Anterior cingulate cortex (tissue), 58 donors: Measurements from ENCODE around the gene STK11IP.

ENCODE experiments used
- DNase-seq, 58 donors: peaks; one replicate each; lab custom pipeline; 2025; lab: John Stamatoyannopoulos, UW

STK11IP gene, protein sequence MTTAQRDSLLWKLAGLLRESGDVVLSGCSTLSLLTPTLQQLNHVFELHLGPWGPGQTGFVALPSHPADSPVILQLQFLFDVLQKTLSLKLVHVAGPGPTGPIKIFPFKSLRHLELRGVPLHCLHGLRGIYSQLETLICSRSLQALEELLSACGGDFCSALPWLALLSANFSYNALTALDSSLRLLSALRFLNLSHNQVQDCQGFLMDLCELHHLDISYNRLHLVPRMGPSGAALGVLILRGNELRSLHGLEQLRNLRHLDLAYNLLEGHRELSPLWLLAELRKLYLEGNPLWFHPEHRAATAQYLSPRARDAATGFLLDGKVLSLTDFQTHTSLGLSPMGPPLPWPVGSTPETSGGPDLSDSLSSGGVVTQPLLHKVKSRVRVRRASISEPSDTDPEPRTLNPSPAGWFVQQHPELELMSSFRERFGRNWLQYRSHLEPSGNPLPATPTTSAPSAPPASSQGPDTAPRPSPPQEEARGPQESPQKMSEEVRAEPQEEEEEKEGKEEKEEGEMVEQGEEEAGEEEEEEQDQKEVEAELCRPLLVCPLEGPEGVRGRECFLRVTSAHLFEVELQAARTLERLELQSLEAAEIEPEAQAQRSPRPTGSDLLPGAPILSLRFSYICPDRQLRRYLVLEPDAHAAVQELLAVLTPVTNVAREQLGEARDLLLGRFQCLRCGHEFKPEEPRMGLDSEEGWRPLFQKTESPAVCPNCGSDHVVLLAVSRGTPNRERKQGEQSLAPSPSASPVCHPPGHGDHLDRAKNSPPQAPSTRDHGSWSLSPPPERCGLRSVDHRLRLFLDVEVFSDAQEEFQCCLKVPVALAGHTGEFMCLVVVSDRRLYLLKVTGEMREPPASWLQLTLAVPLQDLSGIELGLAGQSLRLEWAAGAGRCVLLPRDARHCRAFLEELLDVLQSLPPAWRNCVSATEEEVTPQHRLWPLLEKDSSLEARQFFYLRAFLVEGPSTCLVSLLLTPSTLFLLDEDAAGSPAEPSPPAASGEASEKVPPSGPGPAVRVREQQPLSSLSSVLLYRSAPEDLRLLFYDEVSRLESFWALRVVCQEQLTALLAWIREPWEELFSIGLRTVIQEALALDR

DNA sequence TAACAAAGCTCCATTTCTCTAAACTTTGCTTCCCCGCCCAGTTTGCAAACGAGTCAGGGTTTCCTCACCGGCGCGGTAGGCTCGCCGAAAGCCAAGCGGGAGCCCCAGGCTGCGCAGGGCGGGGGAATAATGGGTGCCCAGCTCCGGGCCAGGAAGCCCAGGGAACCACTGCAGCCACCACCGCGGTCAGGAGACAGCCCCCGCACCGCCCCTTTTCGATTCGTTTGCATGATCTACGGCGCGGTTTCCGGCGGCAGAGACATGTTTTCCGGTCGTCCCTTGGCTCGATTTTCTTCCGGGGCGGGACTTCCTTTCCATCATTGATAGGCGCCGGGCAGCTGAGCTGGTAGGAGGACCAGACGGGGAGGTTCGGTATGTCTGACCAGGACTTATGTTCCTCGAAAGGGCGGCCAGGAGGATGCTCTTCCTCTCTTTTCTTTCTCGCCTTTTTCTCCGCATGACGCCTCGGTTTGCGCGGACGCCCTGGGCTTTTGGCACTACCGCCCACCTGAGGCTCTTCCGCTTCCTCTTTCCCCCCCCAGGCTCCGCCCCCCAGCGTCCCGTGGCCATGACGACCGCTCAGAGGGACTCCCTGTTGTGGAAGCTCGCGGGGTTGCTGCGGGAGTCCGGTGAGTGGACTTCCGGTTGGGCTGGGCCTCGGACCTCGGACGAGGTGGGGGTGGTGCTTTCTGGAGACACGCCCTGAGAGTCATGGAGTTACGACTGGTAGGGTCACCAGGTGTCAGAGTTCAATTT, at the start of gene STK11IP:
Gene STK11IP, plus strand, starts transcription at position 306 of the 756 bp plus-strand sequence. Its CDS starts 263 bp downstream, at position 569.
- peak; percentile 70 to 98 (median 94) for DNase-seq

DNA sequence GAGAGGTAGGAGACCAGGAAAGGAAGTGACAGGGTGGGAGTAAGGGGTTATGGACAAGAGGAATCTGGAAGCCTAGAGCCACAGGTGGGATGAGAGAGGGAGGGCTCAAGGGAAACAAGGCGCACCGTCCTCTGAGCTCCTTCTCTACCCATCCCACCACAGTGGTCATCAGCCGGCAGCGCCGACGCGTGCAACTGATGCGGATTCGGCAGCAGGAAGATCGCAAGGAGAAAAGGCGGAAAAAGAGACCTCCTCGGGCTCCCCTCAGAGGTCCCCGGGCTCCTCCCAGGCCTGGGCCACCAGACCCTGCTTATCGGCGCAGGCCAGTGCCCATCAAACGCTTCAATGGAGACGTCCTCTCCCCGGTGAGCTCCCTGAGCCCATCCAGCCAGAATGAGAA, 48.7 kb upstream of the STK11IP start:
- no peak for DNase-seq

DNA sequence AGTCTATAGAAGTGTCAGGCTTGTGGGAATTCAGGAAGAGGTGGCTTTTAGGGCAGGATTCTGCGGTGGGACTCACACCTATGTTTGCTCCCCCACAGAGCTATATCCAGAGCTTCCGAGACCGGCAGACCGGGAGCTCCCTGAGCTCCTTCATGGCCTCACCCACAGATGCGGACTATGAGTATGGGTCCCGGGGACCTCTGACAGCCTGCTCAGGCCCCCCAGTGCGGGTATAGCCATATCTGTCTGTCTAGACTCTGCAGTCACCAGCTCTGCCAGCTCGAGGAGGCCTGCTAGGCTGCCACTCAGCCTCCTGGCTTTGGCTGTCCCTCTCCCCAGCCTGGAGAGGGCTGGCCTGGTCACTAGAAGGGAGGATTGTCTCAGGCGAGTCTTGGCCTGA, 48.0 kb upstream of the STK11IP start:
- DNase-seq = no peak

DNA sequence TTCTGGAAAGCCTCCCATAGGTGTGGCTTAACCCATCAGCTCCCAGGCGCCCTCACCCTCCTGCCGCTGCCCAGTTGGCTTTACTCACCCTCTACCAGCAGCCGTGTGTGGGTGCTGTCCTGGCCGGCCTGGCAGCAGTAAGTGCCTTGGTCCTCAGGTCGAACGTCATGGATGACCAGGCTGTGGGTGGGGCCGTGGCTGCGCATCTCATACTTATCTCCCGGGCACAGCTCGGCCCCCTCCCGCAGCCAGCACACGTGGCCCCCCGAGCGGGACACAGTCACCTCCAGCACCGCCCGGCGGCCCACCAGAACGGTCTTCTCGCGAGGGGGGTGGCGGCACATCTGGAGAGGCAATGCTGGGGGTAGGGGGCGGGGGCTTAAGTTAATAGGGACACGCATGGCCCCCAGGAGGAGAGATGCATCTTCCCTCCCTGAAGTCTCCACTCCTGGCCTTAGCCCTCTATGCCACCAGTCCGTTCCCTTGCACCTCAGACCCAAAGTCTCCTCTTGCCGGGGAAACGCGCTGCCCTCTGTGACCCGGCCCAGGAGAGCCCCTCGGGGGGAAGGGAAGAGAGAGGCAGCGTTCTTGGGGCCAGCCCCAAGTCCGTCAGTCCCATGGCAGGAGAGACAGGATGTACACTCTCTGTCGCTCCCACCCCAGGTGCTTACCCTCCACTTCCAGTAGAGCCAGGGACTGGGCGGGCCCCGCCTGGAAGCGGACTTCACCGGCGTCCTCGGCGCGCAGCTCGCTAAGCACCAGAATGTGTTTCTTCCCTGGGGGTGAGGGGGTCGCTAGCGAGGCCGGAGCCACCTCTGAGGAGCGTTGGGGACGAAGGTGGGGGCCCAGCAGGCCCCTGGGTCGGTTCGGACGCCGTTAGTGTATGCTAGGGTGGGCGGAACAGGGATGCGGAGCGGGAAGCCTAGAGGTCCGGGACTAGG, 45.9 kb upstream of the STK11IP start:
- peak in 25 of 58 donors; percentile 10 to 76 (median 32) for DNase-seq

DNA sequence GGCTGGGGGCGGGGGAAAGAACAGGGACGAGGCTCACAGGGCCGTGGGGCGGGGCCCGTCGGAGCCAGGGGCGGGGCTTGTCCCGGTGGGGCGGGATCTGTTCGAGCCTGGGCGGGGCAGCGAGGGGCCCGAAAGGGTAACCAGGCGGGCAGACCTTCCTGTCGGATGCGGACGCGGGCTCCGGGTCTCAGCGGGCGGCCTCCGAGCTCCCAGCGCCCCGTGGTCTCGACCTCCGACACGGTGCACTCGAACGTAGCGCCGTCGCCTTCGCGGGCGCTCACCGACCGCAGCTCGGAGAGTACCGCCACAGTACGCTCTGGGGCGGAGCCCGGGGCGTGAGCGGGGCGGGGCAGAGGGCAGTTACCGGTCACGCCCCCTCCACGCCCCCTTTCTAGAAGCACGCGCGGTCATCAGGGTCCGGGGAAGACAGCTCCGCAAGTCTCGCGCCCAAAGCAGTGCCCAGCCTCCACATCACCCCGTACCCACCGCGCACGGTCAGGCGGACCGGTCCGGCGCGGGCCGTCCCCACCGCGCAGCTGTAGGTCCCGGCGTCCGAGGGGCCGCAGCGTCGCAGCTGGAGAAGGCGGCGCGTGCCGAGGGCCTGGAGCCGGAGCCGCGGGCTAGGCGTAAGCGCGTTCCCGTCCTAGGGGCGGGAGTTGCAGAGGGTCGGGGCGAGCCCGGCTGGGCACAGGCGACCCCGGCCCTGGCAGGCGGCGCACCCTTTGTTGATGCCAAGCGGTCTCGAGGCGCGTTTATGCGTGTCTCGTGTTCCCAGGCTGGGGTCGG, 45.1 kb upstream of the STK11IP start:
- peak; percentile 41 to 94 (median 82) for DNase-seq

DNA sequence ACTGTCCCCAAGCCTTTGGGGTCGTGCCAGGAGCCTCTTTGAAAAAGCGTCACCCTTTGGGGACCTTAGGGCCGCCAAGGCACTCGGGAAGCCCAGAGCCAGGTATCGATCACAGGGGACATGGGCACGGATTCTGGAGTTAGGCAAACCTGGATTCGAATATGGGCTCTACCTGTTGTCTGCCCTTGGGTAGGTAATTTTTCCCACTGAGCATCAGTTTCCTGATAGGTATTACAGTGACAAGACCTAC, 44.6 kb upstream of the STK11IP start:
- peak in 2 of 58 donors; percentile 34 to 53 for DNase-seq

DNA sequence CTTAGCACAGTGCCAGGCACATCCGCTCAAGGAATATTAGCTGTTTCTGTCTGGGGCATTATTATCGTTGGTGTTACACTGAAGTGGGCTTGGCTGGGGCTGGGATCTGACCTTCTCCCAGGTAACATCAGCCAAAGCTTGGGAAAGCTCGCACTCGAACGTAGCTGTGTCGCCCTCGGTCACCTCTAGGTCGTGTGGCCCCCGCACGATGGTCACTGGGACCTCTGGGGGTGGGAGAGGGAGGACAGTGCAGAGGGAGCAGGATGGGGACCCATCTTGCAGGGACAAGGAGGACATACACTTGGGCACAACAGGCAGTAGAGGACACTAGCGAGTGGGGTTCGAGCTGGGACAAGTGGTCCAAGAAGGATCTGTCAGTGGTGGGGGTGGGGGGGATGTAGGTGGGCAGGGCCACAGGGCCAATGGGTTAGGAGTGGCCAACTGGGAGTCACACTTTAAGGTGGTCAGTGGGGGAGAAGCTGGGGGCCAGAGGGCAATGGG, 44.1 kb upstream of the STK11IP start:
- DNase-seq = no peak

DNA sequence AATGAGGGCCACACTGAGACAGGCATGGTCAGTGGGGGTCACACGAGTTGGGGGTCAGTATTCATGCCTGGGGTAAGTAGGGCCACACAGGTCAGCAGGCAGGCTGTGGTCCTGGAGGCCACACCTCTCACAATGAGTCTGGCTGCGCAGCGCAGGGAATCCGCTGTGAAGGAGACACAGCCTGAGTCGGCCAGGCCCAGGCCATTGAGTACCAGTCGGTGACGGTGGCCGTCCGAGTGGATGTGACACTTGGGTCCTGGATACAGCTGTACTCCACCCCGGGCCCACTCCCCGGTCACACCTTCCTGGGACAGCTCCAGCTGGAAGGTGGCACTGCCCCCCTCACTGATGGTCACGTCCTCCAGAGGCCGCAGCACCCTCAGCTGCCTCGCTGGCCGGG, 43.3 kb upstream of the STK11IP start:
- no peak for DNase-seq

DNA sequence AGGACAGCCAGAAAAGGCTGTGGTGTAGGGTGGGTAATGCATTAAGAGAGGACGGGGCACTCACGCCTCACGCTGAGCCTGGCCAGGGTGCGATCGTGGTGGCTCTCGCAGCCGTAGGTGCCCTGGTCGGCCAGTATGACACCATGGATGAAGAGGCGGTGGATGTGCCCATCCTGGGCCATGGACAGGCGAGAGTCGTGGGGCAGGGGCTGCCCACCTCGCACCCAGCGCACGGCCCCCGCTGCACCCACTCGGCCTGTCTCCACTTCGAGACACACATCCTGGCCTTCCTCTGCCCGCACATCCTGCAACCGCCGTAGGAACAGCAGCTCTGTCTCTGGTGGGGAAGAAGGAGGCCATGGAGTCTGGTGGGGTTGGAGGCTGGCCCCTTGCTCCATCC, 41.7 kb upstream of the STK11IP start:
- DNase-seq = no peak

DNA sequence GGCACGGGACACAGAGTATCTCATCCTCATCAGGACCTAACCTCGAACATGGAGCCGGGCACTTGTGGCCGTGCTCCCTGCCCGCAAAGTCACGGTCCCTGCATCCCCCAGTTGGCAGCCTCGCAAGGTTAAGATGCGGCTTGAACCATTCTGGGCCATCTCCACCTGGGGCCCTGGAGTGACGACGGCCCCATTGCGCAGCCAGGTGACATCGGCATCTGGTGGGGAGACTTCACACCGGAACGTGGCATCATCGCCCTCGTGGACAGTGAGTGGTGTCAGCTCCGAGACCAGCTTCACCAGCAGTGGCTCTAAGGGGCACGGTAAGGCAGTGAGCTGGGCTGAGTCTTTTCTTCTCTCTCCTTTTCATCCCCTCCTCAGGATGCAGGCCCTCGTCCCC, 41.2 kb upstream of the STK11IP start:
- DNase-seq = no peak

DNA sequence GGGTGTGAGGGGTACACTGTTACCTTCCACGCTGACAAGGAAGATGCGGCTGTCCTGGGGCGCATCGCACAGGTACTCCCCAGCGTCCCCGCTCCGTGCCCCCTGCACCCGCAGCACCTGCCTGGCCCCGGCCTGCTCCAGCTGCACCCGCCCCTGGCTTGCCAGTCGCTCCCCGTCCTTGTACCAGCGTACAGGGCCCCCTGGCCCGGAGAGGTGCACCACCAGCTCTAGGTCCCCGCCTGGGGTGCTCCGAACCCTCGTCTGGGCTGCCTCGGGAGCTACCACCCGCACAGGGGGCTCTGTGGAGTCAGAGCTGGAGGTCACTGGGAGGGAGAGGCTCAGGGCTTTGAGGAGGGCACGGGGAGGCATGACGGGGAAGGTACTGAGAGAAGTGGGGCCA, 40.3 kb upstream of the STK11IP start:
- DNase-seq = no peak

DNA sequence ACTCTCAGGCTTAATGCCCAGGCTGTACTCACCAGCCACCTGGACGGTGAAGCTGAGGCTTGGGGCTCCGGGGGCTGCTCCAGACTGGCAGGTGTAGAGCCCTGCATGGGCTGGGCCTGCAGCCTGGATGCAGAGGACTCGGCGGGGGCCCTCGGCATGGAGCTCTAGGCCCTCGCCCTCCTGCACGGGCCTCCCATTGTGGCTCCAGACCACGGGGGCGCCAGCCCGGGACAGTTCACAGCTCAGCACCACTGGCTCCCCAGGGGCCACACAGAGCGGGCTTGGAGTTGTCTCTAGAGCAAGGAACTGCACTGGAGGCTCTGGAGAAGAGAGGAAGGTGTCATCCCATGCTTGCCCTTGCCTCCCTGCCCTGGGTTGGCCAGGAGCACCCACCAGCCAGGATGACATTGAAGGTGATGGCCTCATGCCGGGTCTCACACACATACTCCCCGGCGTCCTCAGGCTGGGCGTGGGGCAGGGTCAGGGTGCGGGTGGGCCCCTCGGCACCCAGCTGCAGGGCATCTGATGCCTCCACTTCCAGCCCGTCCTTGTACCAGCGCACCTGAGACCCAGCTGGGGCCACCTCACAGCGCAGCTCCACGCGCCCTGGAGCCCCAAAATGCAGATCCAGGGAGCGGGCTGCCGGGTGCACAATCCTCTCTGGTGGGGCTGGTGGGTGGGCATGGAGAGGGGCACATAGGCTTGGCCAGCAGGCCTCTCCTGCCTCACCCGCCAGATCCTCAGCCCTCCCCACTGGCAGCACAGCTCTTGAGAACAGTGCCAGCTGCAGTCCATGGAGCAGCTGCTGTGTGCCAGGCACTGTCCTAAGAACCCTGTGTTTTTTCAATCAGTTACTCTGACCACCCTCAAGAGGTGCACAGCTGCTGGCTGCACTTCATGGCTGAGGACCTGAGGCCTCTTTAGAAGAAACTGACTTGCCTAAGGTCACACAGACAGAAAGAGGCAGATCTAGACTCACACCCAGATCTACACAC, 39.6 kb upstream of the STK11IP start:
- no peak for DNase-seq

DNA sequence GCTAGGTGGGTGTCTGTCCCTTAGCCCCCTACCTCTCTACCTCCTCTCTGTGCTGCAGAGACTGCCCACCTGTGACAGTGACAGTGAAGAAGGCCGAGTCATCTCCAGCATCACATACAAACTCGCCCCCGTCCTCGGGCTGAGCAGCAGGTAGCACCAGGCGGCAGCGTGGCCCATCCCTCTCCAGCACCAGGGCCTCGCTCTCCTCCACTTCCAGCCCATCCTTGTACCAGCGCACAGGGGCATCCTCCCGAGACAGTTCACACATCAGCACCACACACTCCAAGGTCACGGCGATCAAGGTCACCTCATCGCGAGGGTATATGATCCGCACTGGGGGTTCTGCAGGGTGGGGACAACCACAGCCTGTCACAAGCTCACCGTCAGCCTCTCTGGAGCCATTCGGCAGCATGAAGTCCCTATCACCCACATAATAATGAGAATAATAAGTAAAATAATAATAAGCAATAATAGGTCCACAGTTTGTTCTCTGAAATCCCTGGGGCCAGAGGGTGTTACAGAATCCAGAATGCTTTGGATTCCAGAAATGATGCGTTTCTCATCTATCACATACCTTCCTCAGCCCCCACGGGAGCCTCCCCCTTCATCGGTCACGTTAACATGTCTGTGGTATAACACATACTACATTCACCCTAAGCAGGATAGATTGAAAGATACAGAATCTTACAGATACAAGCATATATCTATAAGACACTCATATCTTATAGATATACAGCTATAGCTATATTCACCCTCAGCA, 38.3 kb upstream of the STK11IP start:
- no peak for DNase-seq

DNA sequence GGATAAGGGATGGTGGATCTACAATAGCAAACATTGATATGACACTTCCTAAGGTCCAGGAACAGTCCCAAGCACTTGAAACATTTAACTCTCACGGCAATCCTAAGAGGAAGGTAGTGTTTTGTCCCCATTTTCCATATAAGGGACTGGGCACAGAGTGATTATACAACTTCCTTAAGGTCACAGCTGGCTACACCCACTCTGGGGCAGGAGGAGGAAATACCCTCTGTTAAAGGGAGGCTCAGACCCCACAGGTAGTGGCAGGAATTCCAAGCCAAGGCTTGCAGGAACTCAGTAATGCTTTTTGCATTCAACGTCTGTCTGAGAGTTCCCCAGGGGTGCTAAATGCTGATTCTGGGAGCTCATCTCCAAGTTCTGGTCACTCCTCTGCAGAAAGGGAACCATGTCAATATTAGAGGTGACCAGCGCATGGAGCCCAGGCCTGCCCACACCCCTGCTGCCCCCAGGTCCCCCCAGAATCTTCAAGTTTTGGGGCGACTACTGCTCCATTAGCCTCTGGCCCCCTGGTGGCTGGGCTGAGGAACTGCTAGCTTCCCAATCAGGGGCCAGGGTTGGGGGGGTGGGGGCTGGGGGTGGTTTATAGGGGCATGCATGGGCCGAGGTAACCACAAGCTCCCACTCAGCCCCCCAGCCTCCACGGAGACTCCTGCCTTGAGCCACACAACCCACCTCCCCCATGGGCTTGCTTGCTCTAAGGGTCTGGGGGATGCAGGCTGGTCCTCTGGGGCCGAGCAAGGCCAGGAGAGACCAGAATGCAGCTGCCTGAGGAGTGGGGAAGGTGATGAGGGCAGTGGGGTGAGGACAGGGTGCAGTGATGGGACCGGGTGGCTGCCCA, 37.4 kb upstream of the STK11IP start:
- no peak for DNase-seq

DNA sequence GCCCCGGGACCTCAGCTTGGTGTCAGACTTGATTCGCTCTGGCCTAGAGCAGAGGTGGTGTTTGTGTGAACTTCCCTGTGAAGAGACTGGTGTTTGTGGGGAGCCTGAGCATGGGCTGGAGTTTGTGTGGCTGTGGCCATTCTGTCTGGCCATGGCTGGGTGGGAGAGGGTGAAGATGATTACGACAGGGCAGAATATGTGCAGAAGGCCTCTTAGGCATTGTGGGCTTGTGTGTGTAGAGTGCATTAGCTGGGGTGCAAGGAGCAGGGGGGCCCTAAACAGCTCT, 36.8 kb upstream of the STK11IP start:
- no peak for DNase-seq
